Fibroblast of skin of left quadriceps (primary cell): ENCODE results near the gene TJP1.

Experiments
- DNase-seq, 2 experiments: peaks; one replicate each; pipeline ENCODE4 v3.0.0-alpha.2; 2013; ENCODE audit warnings: low read depth in 2 of 2

Gene TJP1

GRCh38 chr15:29822100-29822683 lies at the start of gene TJP1:
TJP1 (minus strand) TSS chr15:29822468; CDS start chr15:29822028, 440 bp downstream.
- DNase-seq, result peak; percentile 44 to 50

GRCh38 chr15:29871401-29871800 lies 49.1 kb upstream of the TJP1 start:
- DNase-seq, result no peak

- no peak for DNase-seq
Measured at GRCh38 chr15:29870495-29871151, 48.4 kb upstream of the TJP1 start.

- no peak for DNase-seq
Measured at GRCh38 chr15:29867241-29868000, 45.2 kb upstream of the TJP1 start.

- DNase-seq, result no peak
Measured at GRCh38 chr15:29866337-29866736, 44.1 kb upstream of the TJP1 start.

- DNase-seq, result no peak
Measured at GRCh38 chr15:29864501-29864900, 42.2 kb upstream of the TJP1 start.

DNA sequence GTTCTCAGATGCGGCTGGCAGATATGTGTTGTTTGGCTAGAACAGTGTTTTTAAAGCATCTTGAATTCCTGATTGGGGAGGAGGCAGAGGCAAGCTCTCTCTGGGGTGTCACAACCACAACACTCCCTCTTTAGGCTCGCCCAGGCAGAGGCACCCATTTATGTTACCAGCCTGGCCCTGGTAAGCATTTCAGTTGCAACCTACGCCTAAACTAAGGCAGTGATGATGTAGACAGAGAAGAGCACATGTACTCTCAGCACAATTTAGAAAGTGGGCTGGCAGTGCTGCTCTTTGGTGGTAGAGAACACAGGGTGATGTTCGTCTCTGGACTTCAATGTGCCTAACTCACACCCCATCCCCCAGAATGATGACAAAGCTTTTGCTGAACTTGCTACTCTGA lies 41.2 kb upstream of the TJP1 start:
- no peak for DNase-seq

GRCh38 chr15:29862271-29862670 lies 40.0 kb upstream of the TJP1 start:
- no peak for DNase-seq

DNA sequence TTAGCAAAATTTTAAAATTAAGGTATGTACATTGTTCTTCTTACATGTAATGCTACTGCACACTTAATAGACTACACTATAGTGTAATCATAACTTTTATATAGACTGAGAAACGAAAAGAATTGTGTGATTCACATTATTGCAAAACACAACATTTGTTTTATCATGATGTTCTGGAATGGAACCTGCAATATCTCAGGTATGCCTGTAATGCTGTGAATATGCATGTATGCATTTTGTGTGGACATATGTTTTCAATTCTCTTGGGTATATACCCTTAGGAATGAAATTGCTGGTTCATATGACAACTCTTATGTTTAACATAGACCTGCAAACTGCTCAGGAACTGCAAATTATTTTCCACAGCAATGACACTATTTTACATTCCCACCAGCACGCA lies 38.6 kb upstream of the TJP1 start:
- peak in 1 of 2 experiments; percentile 20 for DNase-seq

GRCh38 chr15:29859973-29860715 lies 37.9 kb upstream of the TJP1 start:
- peak in 1 of 2 experiments; percentile 55 for DNase-seq

DNA sequence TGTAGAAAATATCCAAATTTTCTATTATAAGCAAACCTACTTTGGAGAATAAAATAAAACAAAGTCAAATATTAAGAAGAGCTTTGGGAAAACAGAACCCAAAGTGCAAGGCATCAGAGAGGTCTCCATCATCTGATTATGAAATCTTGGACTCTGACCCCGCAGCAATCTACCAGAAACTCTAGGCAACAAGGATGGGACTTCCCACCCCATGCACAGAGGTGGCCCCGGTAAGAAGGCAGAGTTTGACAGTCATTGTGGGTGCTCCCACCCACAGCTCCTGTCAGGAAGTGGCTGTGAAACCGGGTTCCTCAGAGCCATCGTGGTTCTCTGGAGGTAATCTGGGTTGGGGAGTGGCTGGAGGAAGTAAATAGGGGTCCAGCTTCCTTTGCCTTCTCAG lies 37.0 kb upstream of the TJP1 start:
- DNase-seq, result no peak

DNA sequence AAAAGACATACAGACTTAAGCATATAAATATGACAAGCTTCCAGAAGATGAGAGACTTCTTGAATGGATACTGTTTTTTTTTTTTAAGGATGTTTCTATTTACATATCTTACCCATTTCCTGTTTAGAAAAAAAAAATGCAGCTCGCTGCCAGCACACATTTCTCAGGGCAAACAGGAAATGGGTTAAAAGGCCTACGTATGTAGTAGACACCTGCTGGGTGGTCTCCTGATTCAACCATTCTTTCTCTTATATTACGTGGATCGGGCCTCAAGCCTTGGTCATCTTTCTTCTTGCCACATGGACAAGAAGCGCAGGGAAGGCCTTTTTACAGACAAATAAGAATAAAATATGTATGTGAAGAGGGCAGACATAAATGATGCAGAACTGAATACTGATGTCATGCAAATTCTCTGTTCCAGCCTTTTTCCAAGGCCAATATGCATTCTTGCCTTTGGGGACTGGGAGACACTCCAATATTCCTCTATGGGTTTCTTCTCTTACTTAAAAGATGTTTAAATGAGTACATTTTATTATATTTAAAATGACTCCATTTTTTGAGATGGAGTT lies 35.0 kb upstream of the TJP1 start:
- no peak for DNase-seq

- DNase-seq, result no peak
Measured at GRCh38 chr15:29854413-29854812, 32.1 kb upstream of the TJP1 start.

DNA sequence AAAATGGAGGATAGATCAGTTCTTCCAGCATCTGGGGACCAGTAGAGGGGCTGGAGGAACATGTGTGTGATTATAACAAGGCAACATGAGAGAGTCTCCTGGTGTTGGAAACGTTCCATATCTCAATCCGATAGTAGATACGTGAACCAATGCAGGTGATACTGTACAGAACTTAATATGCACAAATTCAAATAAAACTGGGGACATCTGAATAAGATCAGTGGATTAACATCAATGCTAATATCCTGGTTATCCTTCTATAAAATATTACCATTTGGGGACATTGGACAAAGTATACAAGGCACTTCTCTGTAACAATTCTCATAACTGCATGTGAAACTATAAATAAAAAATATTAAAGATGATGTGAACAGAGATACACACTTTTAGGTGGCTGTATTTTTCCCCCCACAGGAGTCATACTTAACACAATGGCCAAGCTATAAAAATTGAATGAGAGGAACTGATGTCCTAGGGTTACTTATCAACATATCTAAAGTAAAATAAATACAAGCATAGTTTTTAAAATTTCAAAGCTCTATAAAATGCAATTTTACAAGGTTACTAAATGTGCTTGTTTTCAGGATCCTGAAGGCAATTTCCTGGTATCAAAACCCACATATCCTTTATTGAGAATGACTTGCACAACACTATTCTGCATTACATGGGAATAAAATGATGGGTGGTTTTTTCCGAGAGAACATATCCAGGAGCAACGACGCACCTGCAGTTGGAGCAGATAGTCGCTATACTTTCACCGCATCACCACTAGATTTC lies 31.1 kb upstream of the TJP1 start:
- DNase-seq, result no peak

DNA sequence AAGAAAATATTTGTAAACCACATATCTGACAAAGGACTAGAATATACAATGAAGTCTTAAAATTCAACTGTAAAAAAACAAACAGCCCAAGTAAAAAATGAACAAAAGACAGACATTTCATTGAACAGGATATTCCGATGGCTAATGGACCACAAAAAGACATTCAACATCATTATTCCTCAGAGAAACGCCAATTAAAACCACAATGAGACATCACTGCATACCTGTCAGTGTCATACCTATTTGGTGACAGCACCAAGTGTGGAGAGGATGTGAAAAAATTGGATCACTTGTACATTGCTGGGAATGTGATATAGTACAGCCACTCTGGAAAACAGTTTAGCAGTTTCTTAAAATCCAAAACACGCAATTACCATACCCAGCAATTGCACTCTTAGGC lies 29.9 kb upstream of the TJP1 start:
- DNase-seq, result no peak

GRCh38 chr15:29849716-29850115 lies 27.4 kb upstream of the TJP1 start:
- no peak for DNase-seq

- no peak for DNase-seq
Measured at GRCh38 chr15:29849218-29849617, 26.9 kb upstream of the TJP1 start.

DNA sequence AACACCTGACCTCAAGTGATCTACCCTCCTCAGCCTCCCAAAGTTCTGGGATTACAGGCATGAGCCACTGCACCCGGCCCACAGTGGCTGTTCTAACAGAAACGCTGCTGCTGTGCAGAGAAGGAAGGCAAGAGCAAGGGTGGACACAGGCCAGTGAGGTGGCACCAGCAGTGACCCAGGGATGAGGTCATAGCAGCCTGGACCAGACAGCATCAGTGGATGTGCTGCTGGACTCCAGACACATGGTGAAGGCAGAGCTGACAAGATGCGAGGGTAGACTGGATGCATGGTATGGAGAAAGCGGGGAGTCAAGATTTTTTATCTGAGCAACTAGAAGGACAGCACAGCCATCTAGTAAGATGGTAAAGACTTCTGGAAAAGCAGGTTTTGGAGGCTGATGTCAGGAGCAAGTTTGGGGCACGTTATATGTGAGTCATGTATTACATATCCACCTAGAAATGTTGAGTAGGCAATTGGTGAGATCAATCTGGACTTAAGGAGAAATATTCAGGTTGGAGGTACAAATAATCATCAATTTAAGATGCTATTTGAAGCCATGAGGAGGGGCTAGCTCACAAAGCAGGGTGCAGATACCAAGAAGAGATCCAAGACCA lies 22.1 kb upstream of the TJP1 start:
- no peak for DNase-seq

DNA sequence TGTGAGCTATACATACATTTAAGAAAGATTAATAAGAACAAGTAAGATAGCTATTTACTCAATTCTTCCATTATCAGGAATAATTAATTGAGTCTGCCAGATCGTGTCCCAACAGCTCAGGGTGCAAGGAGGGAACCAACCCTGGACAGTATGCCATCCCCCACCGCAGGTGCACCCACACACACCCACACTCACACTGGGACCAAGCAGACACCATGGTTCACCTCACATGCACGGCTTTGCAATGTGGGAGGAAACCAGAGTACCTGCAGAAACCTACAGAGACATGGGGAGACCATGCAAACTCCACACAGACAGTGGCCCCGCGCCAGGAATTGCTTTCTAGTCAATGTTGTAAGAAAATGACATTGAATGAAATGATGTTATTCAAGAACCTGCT lies 20.0 kb upstream of the TJP1 start:
- DNase-seq, result no peak

DNA sequence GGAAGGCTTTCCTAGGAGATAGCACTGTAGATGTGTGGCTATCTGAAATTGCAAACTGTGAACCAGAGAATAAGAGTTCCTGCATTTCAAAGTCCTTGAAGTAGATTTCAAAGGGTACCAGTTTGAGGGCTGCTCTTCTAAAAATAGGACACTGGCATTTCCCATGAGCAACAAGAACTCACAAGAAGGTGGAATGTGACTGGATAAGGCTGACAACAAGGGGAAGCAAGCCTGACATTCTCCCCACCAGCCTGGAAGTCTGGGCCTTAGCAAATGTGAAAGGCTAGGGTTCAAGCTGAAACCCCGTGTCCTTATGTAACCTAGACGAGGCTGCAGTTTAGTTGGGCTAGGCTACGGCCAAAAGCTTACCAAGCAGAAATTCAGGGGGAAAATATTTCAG lies 18.7 kb upstream of the TJP1 start:
- no peak for DNase-seq

GRCh38 chr15:29840054-29840453 lies 17.8 kb upstream of the TJP1 start:
- DNase-seq, result no peak
